Measurements from ENCODE around the gene SCML2.

DNA sequence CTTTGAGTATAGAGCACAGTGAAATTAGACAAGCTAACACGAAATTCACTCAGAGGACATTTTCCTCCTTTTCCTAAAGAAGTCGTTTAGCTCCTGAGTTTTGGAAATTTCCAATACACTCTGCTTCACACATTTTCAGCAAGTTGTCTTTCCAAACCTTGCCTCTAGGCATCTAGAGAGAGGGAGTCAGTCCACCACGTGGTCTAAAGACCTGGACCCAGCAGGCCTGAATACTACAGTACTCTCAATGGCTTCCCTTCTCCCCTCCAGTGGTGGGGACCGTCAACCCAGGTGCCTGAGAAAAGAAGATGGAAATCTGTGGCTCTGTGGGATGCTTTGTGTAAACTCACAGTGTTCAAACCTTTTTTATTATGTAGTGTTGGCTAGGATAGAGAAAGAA is 13.9 kb upstream of the SCML2 start:
- TF ChIP-seq POLR2A (IDR thresholded peaks at IDR 0.05): no peak
- TF ChIP-seq, protein P1, sequence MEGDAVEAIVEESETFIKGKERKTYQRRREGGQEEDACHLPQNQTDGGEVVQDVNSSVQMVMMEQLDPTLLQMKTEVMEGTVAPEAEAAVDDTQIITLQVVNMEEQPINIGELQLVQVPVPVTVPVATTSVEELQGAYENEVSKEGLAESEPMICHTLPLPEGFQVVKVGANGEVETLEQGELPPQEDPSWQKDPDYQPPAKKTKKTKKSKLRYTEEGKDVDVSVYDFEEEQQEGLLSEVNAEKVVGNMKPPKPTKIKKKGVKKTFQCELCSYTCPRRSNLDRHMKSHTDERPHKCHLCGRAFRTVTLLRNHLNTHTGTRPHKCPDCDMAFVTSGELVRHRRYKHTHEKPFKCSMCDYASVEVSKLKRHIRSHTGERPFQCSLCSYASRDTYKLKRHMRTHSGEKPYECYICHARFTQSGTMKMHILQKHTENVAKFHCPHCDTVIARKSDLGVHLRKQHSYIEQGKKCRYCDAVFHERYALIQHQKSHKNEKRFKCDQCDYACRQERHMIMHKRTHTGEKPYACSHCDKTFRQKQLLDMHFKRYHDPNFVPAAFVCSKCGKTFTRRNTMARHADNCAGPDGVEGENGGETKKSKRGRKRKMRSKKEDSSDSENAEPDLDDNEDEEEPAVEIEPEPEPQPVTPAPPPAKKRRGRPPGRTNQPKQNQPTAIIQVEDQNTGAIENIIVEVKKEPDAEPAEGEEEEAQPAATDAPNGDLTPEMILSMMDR (IDR thresholded peaks at IDR 0.05): no peak
